ENCODE data around the gene MYO1G.

The MYO1G gene

DNA sequence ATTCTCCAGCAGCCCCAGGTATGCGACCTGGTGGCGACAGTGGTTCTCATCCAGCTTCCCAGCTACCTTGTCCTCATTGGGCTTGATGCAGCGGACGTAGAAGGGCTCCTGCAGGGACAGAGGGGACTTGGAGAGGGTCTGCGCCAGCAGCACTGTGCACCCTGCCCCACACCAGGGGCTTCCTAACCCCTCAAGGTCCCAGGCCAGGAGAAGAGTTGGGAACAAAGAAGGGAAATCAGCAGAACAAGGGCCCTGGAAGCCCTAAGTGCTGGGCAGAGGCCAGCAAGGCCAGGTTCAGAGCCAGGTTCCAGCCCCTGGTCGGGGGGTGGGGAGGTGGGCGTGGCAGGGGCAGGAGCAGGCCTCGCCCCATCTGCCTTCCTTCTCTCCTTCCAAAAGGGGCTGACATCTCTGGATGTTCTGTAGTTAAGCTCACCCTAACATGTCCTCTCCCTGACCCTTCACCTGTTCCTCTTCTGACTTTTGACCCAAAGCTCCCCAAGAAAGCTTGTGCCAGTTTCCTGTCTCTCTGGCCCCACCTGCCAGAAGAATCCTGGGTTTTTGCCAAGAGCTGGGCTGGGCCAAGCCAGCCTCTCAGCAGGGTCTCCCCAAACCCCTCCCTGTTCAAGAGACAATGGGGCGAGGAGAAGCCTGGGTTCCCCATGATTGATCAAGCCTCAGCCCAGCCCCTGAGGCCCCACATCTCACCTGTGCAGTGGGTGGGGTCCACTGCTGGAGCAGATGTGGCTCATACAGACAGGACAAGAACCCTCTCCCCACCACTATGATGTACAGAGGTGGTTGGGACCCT is 11.9 kb downstream of the MYO1G start:
- DNase-seq (ENCODE audit: low spot score), result no peak

DNA sequence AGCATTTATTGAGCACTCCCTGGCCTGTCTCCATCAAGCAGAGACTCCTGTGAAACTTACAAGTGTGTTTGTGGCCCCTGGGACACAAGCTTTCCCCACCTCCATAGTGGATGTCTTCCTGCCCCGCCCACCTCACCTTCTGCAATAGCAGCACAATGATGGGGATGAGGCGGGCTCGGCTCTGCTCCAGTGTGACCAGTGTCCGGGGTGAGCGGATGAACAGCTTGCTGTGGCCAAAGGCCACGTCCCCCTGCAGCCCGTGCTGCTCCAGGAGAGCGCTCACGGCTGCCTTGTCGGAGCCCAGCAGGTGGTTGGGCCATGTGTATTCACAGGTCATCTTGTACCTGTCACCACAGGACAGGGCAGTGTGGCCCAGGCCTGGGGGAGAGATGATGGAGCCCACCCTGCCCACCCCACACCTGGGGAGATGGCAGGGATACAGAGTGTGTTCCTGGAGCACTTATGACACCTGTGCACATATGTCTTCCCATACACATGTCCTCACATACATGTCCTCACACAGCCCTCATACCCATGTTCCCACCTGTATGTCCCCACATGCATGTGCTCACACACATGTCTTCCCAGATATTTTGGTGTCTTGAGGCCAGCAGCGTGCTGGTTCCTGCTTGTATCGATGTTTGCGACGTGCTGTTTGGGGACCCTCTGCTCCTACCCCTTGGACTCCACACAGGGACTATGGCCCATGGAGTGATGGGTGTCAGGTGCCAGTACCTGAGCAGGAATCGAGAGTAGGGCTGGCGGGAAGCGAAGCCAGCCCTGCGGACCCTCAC is 12.7 kb downstream of the MYO1G start:
- DNase-seq (ENCODE audit: low spot score), result no peak

GRCh38 chr7:44965441-44965903 is 13.3 kb downstream of the MYO1G start:
- no peak for DNase-seq (ENCODE audit: low spot score)

- DNase-seq (ENCODE audit: low spot score), result no peak
Observed at GRCh38 chr7:44964831-44965440, 13.9 kb downstream of the MYO1G start.

GRCh38 chr7:44964384-44964830 is 14.4 kb downstream of the MYO1G start:
- DNase-seq (ENCODE audit: low spot score), result no peak

- DNase-seq (ENCODE audit: low spot score), result no peak
Observed at GRCh38 chr7:44963364-44964290, 15.2 kb downstream of the MYO1G start.

GRCh38 chr7:44962483-44963251 is 16.1 kb downstream of the MYO1G start:
- peak; percentile 30 for DNase-seq (ENCODE audit: low spot score)

DNA sequence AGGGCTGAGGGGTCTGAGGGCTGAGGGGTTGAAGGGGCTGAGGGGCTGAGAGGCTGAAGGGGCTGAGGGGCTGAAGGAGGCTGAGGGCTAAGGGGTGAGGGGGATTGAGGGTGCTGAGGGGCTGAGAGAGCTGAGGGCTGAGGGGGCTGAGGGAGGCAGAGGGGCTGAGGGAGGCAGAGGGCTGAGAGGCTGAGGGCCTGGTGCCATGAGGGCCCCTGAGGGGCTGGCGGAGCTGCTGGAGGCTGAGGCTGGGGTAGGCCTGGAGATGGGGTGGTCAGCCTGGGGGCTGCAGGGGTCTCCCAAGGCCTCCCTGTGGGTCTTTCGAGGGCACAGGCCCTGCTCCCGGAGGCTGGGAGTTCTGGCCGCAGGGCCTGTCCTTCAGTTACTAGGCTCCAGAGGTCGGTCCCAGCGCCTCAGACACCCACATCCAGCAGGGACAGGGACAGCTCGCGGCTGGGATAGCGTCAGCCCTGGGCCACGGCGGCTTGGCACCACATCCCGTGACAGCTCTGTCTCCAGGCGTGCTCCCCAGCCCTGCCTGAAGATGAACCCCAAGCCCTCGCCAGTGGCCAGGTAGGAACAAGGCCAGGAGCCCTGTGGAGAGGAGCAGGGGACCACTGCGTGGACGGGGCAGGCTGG is 16.9 kb downstream of the MYO1G start:
- no peak for DNase-seq (ENCODE audit: low spot score)

- DNase-seq (ENCODE audit: low spot score), result no peak
Observed at GRCh38 chr7:44960011-44960580, 18.7 kb downstream of the MYO1G start.

- DNase-seq (ENCODE audit: low spot score), result peak; percentile 17
Observed at GRCh38 chr7:44959433-44959951, 19.3 kb downstream of the MYO1G start.

DNA sequence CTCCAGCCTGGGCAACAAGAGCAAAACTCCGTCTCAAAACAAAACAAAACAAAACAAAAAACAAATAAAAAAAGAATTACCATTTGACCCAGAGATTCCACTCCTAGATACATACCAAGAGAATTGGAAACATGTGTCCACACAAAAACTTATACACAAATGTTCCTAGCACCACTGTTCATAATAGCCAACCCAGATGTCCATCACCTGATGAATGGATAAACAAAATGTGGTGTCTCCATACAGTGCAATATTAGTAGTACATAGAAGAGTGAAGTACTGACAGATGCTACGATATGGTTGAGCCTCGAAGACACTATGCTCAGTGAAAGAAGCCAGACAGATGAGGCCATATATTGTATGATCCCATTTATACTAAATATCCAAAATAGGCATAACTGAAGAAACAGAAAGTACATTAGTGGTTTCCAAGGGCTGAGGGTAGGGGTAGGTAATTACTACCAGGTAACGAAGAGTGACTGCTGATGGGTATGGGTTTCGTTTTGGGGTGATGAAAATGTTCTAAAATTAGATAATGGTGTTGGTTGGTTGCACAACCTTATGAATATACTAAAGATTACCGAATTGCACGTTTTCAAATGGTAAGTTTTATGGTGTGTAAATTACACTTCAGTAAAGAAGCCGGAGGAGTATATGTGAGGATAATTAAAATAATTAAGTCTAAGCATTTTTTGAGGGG is 20.0 kb downstream of the MYO1G start:
- DNase-seq (ENCODE audit: low spot score), result no peak

DNA sequence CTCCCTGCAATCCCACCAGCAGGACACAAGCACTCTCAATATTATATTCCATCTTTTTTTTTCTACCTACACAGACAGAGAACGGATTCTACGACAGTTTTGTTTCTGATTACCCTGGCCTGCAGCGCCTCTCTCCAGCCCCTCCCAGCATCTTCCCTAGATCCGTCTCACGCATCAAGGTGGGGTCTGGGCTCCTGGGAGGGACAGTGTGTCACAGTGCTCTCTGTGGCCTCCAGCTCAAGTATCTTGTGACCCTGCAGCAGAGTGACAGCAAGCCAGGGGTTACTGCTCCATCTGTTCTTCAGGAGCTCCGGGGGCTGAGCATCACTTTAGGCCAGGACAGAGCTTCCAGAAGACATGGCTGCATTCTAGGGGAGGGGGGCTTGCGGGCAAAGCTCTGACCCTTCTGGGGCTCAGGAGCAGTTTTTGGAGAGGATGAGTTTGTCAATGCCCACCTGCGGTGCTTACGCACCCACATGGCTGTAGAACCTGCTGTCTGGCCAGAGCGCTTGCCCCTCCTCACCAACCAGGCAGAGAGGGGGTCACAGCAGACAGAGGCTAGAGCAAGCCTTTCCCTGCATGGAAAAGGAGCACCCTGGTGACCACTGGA is 22.6 kb downstream of the MYO1G start:
- no peak for DNase-seq (ENCODE audit: low spot score)

DNA sequence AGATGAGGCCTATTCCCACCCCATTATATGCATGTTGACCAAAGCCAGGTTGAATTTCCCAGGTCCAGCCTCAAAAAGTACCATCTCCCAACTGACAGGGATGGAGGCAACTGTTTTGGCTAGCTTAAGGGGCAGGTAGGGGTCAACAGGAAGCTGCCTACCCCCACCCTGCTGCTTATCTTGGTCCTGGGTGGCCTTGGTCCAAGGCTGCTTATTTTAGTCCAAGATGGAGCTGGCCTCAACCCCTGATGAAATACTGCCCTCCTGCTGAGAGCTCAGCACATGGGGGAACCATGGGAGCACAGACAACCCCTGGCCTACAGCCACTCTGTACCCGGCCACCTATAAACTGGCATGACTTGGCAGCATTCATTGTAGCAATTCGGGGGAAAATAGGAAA is 23.1 kb downstream of the MYO1G start:
- DNase-seq (ENCODE audit: low spot score), result no peak

GRCh38 chr7:44953156-44953555 is 25.7 kb downstream of the MYO1G start:
- no peak for DNase-seq (ENCODE audit: low spot score)

DNA sequence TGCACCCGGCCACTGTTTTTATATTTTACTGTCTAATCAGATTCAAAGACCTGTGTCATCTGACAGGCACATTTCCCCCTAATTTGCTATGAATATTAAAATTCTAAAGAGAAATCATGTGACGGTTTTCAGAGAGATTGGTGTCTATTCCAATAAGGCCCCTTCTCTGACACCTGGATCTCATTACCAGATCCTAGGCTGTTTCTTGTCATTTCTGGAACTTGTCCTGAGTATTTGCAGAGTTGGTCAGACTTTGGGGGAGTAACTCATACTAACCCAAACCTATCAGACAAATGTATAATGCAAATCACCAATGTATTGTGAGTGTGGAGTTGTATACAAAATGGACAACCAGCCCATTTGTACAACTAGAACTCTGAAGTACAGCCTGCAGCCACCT is 29.5 kb downstream of the MYO1G start:
- no peak for DNase-seq (ENCODE audit: low spot score)

GRCh38 chr7:44945479-44945878 is 33.3 kb downstream of the MYO1G start:
- no peak for DNase-seq (ENCODE audit: low spot score)

DNA sequence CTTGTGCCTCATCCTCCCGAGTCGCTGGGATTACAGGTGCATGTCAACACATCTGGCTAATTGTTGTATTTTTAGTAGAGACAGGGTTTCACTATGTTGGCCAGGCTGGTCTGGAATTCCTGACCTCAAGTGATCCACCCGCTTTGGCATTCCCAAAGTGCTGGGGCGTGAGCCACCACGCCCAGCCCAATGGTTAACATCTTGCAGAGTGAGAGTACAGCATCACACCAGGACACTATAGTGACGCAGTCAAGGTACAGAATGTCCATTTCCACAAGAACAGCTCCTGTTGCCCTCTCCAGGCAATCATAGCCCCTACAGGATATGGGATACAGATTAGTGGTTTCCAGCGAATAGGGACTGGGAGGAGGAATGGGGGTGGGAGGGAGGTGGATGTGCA is 34.0 kb downstream of the MYO1G start:
- DNase-seq (ENCODE audit: low spot score), result no peak

DNA sequence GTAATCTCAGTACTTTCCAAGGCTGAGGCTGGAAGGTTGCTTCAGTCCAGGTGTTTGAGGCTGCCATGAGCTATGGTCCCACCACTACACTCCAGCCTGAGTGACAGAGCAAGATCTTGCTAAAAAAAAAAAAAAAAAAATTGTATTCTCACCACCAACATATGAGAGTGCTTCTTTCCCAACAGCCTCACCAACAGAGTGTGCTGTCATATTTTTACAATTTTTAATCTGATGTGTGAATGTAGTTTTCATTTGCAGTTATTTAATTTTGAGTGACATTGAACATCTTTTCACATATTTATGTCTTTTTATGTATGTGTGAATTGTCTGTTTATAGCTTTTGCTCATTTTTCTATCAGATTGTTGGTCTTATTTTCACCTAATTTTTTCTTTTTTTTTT is 35.2 kb downstream of the MYO1G start:
- no peak for DNase-seq (ENCODE audit: low spot score)

DNA sequence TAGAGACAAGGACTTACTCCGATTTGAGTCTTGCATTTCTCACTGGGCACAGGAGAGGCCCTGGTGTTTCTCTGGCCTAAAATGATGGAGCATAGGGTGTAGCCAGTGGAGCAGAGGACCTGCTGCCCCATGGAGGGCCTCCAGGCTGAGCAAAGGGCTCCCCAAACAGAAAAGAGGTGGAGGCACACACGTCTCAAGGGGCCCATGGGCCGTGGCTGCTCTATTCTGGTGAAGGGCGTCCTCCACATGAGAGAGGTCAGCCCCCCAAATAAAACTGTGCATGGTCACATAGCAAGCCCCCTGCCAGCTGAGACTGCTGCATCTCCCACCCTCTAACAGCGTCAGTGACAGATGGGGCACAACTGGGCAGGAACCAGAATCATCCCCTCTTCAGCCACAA is 41.4 kb downstream of the MYO1G start:
- DNase-seq (ENCODE audit: low spot score), result no peak
